ENCODE results near the gene CLIC4.
A peak's percentile ranks its signal among the peaks of the same experiment; 100 is the strongest.

Gene CLIC4

GRCh38 chr1:24861821-24862727, 116.8 kb downstream of the CLIC4 start:
- DNase-seq (ENCODE audit: low spot score), result no peak
- POLR2A ChIA-PET (ENCODE audit: low non-redundant PET), result no interaction called here
- no peak for TF ChIP-seq CTCF (conservative IDR thresholded peaks at IDR 0.05; ENCODE audit: low read depth)
- peak overlapping the region; percentile 14; the same call in 1 of the 2 replicates for H3K27ac ChIP-seq
- CTCF ChIA-PET, result interaction anchor here (0.5 to 1.1 kb wide), 4 partner anchors 14 to 320 kb away, joined by 3 to 4 read pairs (median 4); no protein-coding TSS in a partner anchor

- POLR2A ChIA-PET (ENCODE audit: low non-redundant PET), result no interaction called here
- CTCF ChIA-PET, result interaction anchor here (0.6 kb wide), 1 partner anchor 271 kb away, joined by 4 read pairs; no protein-coding TSS in a partner anchor
Measured at GRCh38 chr1:24862775-24863483, 117.7 kb downstream of the CLIC4 start.

GRCh38 chr1:24864370-24864777, 119.1 kb downstream of the CLIC4 start:
- TF ChIP-seq CTCF (conservative IDR thresholded peaks at IDR 0.05; ENCODE audit: low read depth), result no peak
- DNase-seq (ENCODE audit: low spot score), result no peak
- H3K27ac ChIP-seq, result no peak overlapping the region
- ChIA-PET CTCF (interaction anchor here (0.8 kb wide), 1 partner anchor 237 kb away, joined by 3 read pairs; no protein-coding TSS in a partner anchor), POLR2A (ENCODE audit: low non-redundant PET) (no interaction called here)

More at GRCh38 chr1:24862775-24863483, 117.7 kb downstream of the CLIC4 start:
- H3K27ac ChIP-seq, result peak overlapping the region; percentile 14; the same call in 1 of the 2 replicates
- TF ChIP-seq CTCF (conservative IDR thresholded peaks at IDR 0.05; ENCODE audit: low read depth), result no peak
- no peak for DNase-seq (ENCODE audit: low spot score)

- ChIA-PET POLR2A (ENCODE audit: low non-redundant PET) (no interaction called here), CTCF (interaction anchor here (1.1 kb wide), 1 partner anchor 48 kb away, joined by 3 read pairs; no protein-coding TSS in a partner anchor)
- TF ChIP-seq CTCF (conservative IDR thresholded peaks at IDR 0.05; ENCODE audit: low read depth), result no peak
- DNase-seq (ENCODE audit: low spot score), result no peak
- H3K27ac ChIP-seq, result no peak overlapping the region
Measured at GRCh38 chr1:24865168-24865567, 119.9 kb downstream of the CLIC4 start.

GRCh38 chr1:24865587-24865986, 120.3 kb downstream of the CLIC4 start:
- no peak for DNase-seq (ENCODE audit: low spot score)
- ChIA-PET CTCF (interaction anchor here (1.1 kb wide), 1 partner anchor 48 kb away, joined by 3 read pairs; no protein-coding TSS in a partner anchor), POLR2A (ENCODE audit: low non-redundant PET) (no interaction called here)
- TF ChIP-seq CTCF (conservative IDR thresholded peaks at IDR 0.05; ENCODE audit: low read depth), result no peak
- no peak overlapping the region for H3K27ac ChIP-seq
